AG04450 (cell line): ENCODE results near the gene PEPD. TPM values are rescaled to one million over a fixed set of nuclear protein-coding genes. Genes with fewer than 3 reads are reported as not detected.

Experiments used
- CTCF ChIA-PET: fragments of 300-600, 350-600 bp; formaldehyde crosslinking; extraction: SDS; loops from one replicate; lab custom pipeline; 2022; ENCODE audit warnings: antibody characterized with exemption, inconsistent platforms; lab: Charles Lee
- POLR2A ChIA-PET: fragments of 350-600 bp; formaldehyde crosslinking; extraction: SDS; loops from one replicate; lab custom pipeline; 2021; ENCODE audit warnings: antibody characterized with exemption, inconsistent platforms; lab: Yijun Ruan, JAX
- DNase-seq: peaks from one replicate; pipeline ENCODE4 v3.0.0-alpha.2; 2011; ENCODE audit warnings: low read depth, low spot score
- H3K27ac ChIP-seq: one replicate; pipeline ENCODE4 v1.5.1; 2012; ENCODE audit warnings: low read depth, low read length, control low read depth
- H3K27me3 ChIP-seq: one replicate; pipeline ENCODE4 v1.6.0; 2012; ENCODE audit warnings: low read length; ENCODE audit not compliant: control insufficient read depth, insufficient read depth
- H3K4me3 ChIP-seq: 2 replicates; pipeline ENCODE4 v1.5.1; 2011; ENCODE audit warnings: mild to moderate bottlenecking, low read depth, low read length, control low read depth
- H3K9me3 ChIP-seq: 2 replicates; pipeline ENCODE4 v1.5.1; 2012; ENCODE audit warnings: low read length; ENCODE audit not compliant: control insufficient read depth, insufficient read depth
- polyA plus RNA-seq: library from polyadenylated mRNA; depleted of rRNA; stranded (reverse); fragments of >200 nt; gene quantifications from 2 replicates; pipeline ENCODE4 v1.2.3, GENCODE V29; 2011
- TF ChIP-seq, protein P1 (sequence below): IDR thresholded peaks from 2 replicates; pipeline ENCODE4 v1.5.1; 2011; ENCODE audit warnings: low read depth, low read length, control low read depth, inconsistent platforms

Gene PEPD
- polyA plus RNA-seq, 1 experiment: 67.1 TPM

DNA sequence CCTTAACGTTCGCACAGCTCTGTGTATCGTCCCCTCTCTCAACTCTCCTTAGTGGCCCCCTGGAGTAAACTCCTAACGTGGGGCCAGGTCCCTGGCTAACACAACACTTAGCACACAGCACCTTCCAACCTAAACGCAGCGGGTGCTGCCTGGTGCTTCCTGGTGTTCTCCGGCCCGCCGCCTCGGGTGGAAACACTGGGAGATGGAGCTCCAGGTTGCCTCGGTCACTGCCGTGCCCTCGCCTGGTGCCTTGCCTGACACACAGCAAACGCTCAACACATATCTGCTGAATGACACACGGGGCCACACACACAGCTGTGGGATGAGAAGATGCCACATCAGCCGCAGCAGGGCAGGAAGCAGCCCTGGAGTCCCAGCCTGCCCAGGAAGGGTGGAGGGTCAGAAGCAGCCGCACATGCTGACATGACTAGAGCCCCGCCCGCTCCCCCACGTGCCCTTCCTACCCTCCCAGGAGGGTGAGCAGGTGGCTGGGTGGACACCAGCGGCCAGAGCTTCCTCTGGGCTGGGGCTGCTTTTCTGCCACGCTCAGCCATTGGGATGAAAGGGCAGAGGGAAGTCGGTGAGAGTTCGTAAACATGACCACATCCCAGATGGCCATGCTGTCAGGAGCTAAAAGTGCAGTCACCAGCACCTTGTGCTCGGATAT lies 6.6 kb downstream of the PEPD start:
- POLR2A ChIA-PET: no interaction called here
- CTCF ChIA-PET: no interaction called here
- TF ChIP-seq, protein P1, sequence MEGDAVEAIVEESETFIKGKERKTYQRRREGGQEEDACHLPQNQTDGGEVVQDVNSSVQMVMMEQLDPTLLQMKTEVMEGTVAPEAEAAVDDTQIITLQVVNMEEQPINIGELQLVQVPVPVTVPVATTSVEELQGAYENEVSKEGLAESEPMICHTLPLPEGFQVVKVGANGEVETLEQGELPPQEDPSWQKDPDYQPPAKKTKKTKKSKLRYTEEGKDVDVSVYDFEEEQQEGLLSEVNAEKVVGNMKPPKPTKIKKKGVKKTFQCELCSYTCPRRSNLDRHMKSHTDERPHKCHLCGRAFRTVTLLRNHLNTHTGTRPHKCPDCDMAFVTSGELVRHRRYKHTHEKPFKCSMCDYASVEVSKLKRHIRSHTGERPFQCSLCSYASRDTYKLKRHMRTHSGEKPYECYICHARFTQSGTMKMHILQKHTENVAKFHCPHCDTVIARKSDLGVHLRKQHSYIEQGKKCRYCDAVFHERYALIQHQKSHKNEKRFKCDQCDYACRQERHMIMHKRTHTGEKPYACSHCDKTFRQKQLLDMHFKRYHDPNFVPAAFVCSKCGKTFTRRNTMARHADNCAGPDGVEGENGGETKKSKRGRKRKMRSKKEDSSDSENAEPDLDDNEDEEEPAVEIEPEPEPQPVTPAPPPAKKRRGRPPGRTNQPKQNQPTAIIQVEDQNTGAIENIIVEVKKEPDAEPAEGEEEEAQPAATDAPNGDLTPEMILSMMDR: no peak
- H3K27ac ChIP-seq: no peak overlapping the region
- DNase-seq: no peak
- no peaks in the 10 kb centered on the region for H3K27me3 ChIP-seq
- no peak overlapping the region for H3K4me3 ChIP-seq
- H3K9me3 ChIP-seq: no peaks in the 10 kb centered on the region

DNA sequence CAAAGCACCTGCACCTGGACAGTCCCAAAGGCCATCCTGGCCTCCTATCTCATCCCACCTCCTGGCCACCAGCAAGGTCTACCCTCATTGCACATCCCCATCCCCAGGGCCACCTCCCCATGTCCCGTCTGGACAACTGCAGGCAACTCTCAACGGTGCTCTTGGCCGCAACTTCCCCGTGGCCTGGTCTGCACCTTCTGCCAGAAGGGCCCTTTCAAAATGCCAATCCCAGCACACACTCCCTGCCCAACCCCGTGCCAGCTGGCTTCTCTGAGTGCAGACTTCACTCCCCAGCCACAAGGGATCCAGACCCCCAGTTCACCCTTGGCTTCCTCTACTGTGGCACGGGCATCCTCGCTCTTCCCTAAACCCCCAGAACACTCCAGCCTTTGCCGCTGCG lies 8.2 kb downstream of the PEPD start:
- Histone ChIP-seq H3K4me3 (no peak overlapping the region), H3K9me3 (no peaks in the 10 kb centered on the region), H3K27ac (no peak overlapping the region), H3K27me3 (no peaks in the 10 kb centered on the region)
- CTCF ChIA-PET: no interaction called here
- TF ChIP-seq, protein P1: no peak
- POLR2A ChIA-PET: no interaction called here
- no peak for DNase-seq

DNA sequence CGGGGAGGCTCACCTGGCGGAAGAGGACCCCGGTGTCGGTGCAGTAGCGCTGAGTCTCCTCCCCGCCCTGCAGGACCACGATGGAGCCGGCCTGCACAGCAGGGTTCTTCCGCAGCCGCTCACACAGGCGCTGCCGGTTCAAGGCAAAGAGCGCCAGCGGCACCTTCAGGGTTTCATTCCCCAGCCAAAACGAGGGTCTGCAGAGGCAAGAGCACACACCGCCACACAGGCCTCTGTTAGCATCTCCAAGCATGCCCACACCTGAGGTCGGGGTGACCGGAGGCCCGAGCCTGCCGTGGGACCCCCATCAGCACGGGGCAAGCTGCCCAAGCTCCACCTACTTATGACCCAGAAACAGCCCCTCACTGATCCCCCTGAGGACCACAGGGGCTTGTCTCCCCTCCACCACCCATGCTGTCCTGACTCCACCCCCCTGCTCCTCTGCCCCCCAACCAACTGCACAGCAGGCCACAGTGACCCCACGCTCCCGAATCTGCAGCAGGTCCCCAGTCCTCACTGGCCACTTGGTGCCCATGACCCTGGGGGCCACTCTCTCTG lies 8.9 kb downstream of the PEPD start:
- ChIA-PET POLR2A (no interaction called here), CTCF (no interaction called here)
- H3K4me3 ChIP-seq: no peak overlapping the region

DNA sequence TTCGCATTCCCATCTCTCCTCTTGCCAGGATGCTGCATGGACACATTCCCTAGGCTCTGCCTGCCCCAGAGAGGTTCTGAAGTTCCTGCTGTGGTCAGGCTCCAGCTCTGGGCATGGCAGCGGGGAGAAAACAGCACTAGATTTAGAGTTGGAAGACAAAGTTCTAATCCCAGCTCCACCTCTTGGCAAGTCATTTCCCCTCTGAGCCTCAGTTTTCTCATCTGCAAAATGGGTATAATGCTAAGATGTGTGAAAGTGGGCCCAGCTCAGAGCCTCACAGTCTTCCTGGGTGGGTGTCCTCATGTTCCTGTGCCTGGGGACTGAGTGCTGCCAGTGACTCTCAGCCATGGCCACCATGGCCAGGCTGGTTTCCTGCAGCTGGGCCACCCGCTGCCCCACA lies 9.6 kb downstream of the PEPD start:
- CTCF ChIA-PET: no interaction called here
- Histone ChIP-seq H3K4me3 (no peak overlapping the region), H3K27ac (no peak overlapping the region), H3K9me3 (no peaks in the 10 kb centered on the region; the same call in 1 of the 2 replicates), H3K27me3 (no peaks in the 10 kb centered on the region)
- no peak for DNase-seq
- POLR2A ChIA-PET: no interaction called here
- TF ChIP-seq, protein P1: no peak

More for the DNA sequence above, 8.9 kb downstream of the PEPD start:
- no peak for DNase-seq
- no peak overlapping the region for H3K27ac ChIP-seq
- H3K27me3 ChIP-seq: no peaks in the 10 kb centered on the region
- TF ChIP-seq, protein P1: no peak
- H3K9me3 ChIP-seq: no peaks in the 10 kb centered on the region

DNA sequence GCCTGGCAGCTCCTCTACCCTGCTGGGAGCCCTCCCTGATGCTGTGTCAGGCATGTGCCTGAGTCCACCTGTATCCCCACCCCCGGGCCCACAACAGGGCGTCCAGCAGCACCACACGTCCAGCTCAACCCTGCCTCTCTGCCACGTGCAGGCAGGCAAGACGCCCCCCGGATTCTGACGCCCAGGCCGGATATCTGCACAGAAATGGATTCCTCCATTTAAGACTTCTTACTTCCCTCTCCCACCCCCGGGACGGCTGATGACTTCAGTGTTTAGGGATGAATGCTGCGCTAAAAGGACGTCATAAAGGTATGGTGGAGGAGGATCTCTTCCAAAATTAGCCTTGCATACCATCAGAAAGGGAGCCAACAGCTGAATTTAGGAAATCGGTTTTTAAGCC lies 10.2 kb downstream of the PEPD start:
- Histone ChIP-seq H3K27me3 (no peaks in the 10 kb centered on the region), H3K4me3 (no peak overlapping the region), H3K27ac (no peak overlapping the region), H3K9me3 (no peaks in the 10 kb centered on the region; the same call in 1 of the 2 replicates)
- ChIA-PET CTCF (no interaction called here), POLR2A (no interaction called here)
- TF ChIP-seq, protein P1: no peak
- DNase-seq: no peak
